Measurements from ENCODE around the gene UBP1.

Gene UBP1

GRCh38 chr3:33401781-33402180, 38.4 kb downstream of the UBP1 start:
- DNase-seq (ENCODE audit: low spot score), result no peak
- TF ChIP-seq CTCF (IDR thresholded peaks at IDR 0.05; ENCODE audit: extremely low read depth, missing control alignments), result no peak

- DNase-seq (ENCODE audit: low spot score), result no peak
- no peak for TF ChIP-seq CTCF (IDR thresholded peaks at IDR 0.05; ENCODE audit: extremely low read depth, missing control alignments)
Observed at GRCh38 chr3:33398410-33398809, 41.8 kb downstream of the UBP1 start.

- no peak for DNase-seq (ENCODE audit: low spot score)
Observed at GRCh38 chr3:33395900-33396299, 44.3 kb downstream of the UBP1 start.

GRCh38 chr3:33394403-33395054, 45.7 kb downstream of the UBP1 start:
- DNase-seq (ENCODE audit: low spot score), result no peak
- TF ChIP-seq CTCF (IDR thresholded peaks at IDR 0.05; ENCODE audit: extremely low read depth, missing control alignments), result no peak

More at GRCh38 chr3:33395900-33396299, 44.3 kb downstream of the UBP1 start:
- no peak for TF ChIP-seq CTCF (IDR thresholded peaks at IDR 0.05; ENCODE audit: extremely low read depth, missing control alignments)

GRCh38 chr3:33392703-33393125, 47.5 kb downstream of the UBP1 start:
- no peak for TF ChIP-seq CTCF (IDR thresholded peaks at IDR 0.05; ENCODE audit: extremely low read depth, missing control alignments)
- DNase-seq (ENCODE audit: low spot score), result no peak

GRCh38 chr3:33392144-33392543, 48.1 kb downstream of the UBP1 start:
- TF ChIP-seq CTCF (IDR thresholded peaks at IDR 0.05; ENCODE audit: extremely low read depth, missing control alignments), result no peak

GRCh38 chr3:33391255-33391995, 48.8 kb downstream of the UBP1 start:
- TF ChIP-seq CTCF (IDR thresholded peaks at IDR 0.05; ENCODE audit: extremely low read depth, missing control alignments), result no peak
- DNase-seq (ENCODE audit: low spot score), result no peak

More at GRCh38 chr3:33392144-33392543, 48.1 kb downstream of the UBP1 start:
- DNase-seq (ENCODE audit: low spot score), result no peak

Measured in GM20000 (cell line).